Hematopoietic multipotent progenitor cell treated with erythropoietin and hydrocortisone succinate and interleukin-3 and kit ligand, for 8 days (in vitro differentiated cells): ENCODE results near the gene FGD4.

Source experiments
- DNase-seq: peaks from one replicate; pipeline ENCODE4 v3.0.0-alpha.2; 2015

FGD4 gene

DNA sequence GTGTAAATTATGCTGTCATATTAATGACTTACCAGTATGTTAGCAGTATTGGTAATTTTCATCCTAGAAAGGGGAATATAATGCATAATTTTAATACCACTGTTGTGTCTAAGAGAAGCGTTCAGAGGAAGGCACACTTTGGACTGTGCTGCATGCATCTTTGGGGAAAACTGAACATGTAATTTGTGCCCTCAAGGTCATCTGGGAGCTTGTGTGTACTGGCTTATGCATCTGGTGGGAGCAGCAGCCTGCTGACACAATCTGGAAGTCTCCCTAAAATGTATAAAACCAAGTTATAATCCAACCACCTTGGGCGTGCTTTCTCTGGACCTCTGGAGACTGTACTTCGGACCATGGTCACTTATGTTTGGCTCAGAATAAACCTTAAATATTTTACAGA is 14.1 kb downstream of the FGD4 start:
- no peak for DNase-seq

- DNase-seq, result no peak
Measured at GRCh38 chr12:32418221-32418620, 18.9 kb downstream of the FGD4 start.

GRCh38 chr12:32418903-32419519 is 19.7 kb downstream of the FGD4 start:
- DNase-seq, result no peak

DNA sequence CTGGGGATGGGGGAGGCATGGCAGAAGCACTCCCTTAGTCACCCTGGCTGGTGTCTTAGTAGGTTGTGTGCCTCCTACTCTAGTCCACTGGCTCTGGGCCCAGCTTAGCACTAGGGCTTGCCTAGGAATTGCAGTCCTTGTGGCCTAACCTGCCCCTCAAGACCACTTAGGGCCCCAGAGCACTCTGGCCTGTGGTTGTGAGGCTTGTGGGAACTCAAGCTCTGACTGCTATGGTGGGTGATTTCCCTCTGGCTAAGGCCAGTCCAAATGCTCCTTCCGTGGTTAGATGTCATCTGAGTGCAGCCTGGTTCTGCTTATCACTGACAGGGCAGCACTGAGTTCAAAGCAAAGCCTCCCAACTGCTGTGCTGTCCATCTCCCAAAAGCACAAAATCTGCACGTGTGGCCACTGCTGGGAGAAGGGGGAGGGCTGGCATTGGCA is 20.2 kb downstream of the FGD4 start:
- peak; percentile 72 for DNase-seq

DNA sequence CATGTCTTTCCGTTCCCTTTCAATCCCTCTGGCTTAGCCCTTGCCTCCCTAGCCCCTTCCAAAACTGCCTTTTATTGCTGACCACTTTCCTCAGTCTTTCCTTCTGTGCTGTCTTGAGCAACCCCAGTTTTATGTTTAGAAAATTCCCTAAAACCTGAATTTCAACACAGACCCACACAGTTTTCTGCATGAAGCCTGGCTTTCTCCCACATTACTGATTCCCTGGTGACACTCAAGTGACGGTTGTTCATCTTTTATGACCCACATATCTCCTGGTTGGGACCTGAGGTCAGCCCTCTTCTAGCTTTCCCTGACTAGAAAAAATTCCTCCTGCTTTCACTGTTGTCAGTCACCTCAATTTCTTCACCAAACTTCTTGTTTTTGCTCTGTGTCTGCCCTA is 21.0 kb downstream of the FGD4 start:
- no peak for DNase-seq

DNA sequence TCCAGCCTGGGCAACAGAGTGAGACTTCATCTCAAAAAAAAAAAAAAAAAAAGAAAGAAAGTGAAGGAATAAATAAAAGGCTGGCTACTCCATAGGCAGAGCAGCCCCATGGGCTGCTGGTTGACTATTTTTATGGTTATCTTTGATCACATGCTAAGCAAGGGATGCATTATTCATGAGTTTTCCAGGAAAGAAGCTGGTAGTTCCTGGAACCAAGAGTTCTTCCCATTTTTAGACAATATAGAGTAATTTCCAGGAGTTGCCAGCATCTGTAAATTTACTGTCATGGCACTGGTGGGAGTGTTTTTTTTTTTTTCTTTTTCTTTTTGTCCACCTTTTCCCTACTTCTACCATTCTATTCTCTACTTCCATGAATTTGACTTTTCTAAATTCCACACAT is 24.2 kb downstream of the FGD4 start:
- peak; percentile 73 for DNase-seq

DNA sequence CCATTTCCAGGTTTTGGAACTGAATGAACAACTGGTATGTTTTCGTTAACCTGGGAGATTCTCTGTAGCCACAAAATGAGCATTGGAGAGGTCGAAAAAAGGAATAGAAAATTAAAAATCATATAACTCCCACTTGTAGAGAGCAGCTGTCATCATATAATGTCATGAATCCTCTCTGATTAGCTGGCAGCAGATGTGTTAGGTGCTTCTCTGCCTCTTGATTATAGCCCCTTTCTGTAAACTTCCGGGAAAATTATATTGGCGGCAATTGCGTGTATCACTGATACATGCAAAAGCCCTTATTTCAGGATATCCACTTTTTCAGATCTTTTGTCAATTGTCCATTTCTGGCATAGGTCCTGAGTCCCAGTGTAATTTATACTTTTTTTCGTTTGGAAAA is 31.7 kb downstream of the FGD4 start:
- no peak for DNase-seq

DNA sequence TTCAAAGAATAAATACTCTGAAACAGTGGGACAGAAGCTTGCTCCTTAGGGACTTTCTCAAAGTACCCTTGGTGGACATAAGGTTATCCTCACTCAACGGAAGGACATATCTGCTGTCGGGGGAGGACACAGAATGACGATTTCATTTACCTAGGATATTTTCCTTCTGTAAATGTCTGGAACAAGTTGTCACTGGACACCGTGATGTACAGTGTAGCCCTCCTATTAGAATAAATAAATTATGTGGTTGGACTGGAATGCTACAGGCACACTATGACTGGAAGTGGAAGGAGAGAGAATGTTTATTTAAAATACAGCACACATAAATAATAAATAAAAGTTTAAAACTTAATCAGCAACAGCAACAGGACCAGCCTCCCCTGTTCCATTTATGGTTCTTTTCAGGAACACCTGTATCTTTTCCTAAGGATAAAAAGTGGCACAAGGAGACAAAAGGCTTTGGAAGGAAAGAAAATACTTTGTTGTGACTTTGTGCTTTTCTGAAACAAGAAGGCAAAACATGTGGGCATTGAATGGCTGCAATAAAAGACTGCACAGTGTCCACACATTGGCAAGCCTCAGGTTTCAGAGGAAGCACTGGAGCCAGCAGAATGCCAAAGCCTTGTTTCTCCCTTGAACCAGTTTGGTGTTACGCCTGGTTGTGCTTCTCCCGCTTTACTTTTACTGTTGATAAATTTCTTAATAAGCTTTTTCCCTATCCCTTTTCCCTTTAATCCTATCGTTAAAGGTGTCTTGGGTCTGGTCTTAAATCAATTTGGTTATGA is 36.8 kb downstream of the FGD4 start:
- no peak for DNase-seq

- no peak for DNase-seq
Measured at GRCh38 chr12:32437095-32437515, 37.7 kb downstream of the FGD4 start.

- DNase-seq, result no peak
Measured at GRCh38 chr12:32440120-32440865, 40.9 kb downstream of the FGD4 start.

DNA sequence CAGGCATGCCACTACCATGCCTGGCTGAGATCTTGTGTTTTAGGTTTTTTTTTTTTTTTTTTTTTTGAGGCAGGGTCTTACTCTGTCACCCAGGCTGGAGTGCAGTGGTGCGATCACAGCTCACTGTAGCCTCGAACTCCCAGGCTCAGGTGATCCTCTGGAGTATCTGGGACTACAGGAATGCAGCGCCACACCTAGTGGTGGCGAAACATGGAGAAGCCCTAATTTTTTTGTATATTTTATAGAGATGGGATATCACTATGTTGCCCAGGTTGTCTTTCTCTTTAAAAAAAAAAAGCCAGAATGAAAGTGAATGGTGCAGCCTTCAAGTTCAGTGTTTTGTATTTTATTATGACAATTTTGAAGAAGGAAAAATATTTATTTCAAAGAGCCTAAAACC is 44.1 kb downstream of the FGD4 start:
- DNase-seq, result no peak

DNA sequence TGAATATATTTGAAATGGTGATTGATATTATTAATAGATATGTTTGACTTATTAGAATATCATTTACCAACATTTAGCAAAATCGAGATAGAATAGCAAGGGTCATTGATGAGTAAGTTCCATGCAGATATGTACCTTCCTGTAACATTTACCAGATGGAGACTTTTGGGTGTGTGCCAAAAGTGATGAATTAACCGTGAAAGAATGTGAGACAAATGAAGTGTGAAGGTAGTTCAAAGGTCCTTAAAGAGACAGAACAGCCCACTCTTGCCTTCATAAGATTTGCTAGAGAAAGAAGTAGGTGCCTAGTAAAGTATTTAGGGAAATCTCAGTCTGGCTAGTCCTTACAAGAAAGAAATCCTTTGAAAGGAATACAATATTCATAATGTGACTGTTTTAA is 45.5 kb downstream of the FGD4 start:
- DNase-seq, result no peak

- no peak for DNase-seq
Measured at GRCh38 chr12:32445356-32445755, 46.0 kb downstream of the FGD4 start.

DNA sequence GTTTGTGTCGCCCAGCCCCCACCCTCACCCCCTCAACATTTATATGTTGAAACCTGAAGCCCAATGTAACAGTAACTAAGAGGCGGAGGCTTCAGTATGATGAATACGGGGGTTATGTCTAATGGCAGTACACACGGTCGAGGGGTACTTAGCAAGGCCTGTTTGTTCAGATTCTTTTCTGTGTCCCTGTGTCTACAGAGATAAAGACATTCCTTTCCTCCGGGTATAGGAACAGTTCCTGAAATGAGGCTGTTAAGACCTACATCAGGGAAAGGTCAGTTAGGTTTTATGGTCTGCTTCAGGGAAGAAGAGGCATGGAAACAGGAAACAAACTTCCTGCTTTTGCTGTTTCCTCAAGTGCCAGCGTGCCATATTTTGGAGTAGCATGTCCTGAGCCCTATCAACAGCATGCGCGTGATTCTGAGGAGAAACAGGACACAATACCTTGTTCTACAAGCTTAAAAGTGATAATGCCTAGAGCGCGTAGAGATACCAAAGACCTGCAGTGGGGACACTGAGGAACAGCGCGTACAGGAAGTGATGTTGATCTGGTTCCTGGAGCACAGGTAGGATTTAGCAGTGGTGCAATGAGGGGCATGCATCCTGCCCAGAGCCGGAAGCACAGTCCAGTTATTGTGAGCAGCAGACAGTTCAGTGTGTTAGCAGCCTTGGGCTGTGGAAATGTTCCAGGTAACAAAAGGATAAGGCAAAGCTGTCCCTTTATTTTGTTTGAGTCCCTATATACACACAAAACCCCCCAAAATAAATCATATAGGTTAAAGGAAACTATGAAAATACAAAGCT is 47.2 kb downstream of the FGD4 start:
- no peak for DNase-seq

DNA sequence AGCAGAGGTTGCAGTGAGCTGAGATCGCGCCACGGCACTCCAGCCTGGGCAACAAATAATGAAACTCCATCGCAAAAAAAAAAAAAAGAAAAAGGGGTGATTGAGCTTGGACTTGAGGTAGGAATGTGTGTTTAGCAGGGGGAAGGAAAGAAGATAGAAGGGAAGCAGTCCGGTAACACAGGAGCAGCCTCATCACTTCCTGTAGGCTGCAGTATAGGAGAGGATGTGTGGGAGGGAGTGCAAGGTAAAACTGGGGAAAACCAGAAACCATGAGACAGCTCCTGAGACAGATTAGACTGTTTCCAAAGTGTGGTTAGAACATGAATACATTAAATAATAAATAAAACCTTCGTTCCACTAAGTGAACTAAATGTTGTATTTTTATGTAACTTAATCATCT is 49.2 kb downstream of the FGD4 start:
- no peak for DNase-seq

DNA sequence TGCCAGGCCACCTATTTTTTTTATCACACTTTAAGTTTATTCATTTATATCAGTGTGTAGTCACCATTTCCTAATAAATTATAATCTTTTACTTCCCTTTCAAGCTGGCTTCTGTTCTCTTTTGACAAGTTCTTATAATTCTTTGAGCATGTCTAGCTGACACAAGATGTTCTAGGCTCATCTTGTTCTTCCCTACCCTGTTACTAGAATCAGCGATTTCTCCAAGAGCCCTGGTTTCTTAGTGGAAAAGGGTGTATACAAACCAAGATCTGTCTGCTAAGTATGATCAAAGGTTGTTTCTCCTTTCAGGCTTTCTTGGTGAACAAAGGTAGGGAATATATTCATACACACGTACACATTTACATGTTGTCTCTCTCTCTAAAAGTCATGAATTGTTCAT is 51.0 kb downstream of the FGD4 start:
- no peak for DNase-seq

- DNase-seq, result no peak
Measured at GRCh38 chr12:32450768-32451167, 51.4 kb downstream of the FGD4 start.

- DNase-seq, result no peak
Measured at GRCh38 chr12:32451816-32452215, 52.5 kb downstream of the FGD4 start.

- DNase-seq, result no peak
Measured at GRCh38 chr12:32454075-32454474, 54.7 kb downstream of the FGD4 start.

- no peak for DNase-seq
Measured at GRCh38 chr12:32454866-32455265, 55.5 kb downstream of the FGD4 start.

- DNase-seq, result peak; percentile 76
Measured at GRCh38 chr12:32455607-32456071, 56.3 kb downstream of the FGD4 start.

DNA sequence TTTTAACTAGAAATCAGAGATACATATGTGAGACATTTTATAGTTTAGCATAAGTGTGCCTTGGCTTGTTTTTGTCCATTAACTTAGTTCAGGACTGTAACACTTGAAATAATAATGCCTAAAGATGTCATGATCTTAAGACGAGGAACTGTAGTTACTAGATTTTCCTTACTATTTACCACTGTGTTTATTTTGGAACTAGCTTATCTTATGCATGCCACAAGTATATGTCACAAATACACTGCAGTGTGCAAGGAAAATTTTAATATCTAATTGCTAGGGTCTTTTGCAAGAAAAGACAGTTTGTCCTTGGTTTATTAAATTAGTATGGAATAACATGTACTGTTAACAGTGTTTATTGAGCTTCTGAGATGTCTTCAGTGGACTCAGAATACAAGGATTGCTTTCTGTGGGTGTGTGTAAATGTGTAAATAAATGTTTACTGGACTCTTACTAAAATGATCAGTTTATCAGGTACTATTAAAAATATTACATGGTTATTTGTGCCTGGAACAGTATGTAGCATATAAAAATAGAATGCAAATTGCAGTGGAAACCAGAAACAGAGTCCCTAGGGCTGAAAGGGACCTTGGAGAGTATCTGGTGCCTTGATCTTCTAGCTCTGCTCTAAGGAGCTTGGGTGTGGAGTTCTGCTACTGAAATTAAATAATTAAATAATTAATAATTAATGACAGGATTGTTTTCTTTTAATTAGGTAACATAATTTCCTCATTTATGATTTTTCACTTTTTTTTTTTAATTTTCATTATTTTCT is 58.1 kb downstream of the FGD4 start:
- DNase-seq, result no peak
